Measurements from ENCODE around the gene PPP1R3C. TPM values are rescaled to one million over a fixed set of nuclear protein-coding genes. Genes with fewer than 3 reads are reported as not detected.

Gene PPP1R3C
- polyA plus RNA-seq, 1 donor, result 39.6 TPM

DNA sequence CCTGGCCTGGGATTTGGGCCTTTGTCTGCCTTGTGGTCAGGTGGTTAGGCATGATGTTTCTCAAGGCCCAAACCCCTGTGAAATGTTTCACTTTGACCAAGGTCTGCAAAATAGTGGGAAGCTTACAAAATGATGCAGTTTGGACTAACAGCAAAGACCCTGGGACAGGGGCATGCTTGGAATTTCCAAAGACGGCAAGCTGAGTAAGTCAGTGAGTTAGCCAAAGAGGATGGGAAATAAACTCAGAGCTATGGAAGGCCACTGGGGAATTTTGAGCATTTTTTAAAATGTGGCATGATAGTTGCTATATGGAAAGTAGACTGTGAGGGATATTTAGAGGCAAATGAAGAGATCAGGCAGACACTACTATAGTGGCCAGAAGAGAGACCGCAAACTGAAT lies 31.6 kb upstream of the PPP1R3C start:
- 83% methylated on average over 1 of the region's 2 CpGs for WGBS (ENCODE audit: insufficient coverage, low lambda C conversion rate)
- no peaks in the 10 kb centered on the region for H3K36me3 ChIP-seq (ENCODE audit: control insufficient read depth, insufficient read depth, low read length)

DNA sequence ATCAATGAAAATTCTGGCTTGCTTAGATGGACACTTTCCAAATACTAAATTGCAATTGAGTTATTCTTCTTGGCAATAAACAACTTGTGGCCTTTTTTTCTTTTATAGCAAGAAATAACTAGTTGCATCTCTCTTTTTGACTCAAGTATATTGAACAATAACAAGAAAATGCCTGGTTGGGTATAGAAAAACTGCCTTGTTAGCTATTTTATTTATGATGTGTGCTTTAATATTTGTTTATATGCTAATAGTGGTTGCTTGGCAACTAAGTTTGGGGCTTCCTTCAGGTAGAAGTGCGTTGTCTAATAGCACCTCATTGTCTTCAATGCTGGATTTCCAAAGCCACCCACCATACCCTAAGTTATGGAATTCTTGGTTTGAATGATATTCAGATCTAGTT lies 30.1 kb upstream of the PPP1R3C start:
- WGBS (ENCODE audit: insufficient coverage, low lambda C conversion rate), result no CpG with 5 or more reads among the region's 1 CpG
- Histone ChIP-seq H3K4me3 (ENCODE audit: low read length) (no peak overlapping the region), H3K9me3 (ENCODE audit: control insufficient read depth, low read depth, low read length) (no peaks in the 10 kb centered on the region), H3K36me3 (ENCODE audit: control insufficient read depth, insufficient read depth, low read length) (no peaks in the 10 kb centered on the region), H3K4me1 (ENCODE audit: control insufficient read depth, insufficient read depth, low read length) (no peaks in the 10 kb centered on the region), H3K27ac (ENCODE audit: low read length) (no peak overlapping the region), H3K27me3 (ENCODE audit: control insufficient read depth, insufficient read depth, low read length) (peaks cover 3% of the 10 kb centered on the region)
- no peak for DNase-seq

More for the DNA sequence above, 31.6 kb upstream of the PPP1R3C start:
- H3K4me3 ChIP-seq (ENCODE audit: low read length), result no peak overlapping the region
- no peak for DNase-seq
- H3K27ac ChIP-seq (ENCODE audit: low read length), result no peak overlapping the region
- peaks cover 3% of the 10 kb centered on the region for H3K27me3 ChIP-seq (ENCODE audit: control insufficient read depth, insufficient read depth, low read length)
- no peaks in the 10 kb centered on the region for H3K9me3 ChIP-seq (ENCODE audit: control insufficient read depth, low read depth, low read length)
- no peaks in the 10 kb centered on the region for H3K4me1 ChIP-seq (ENCODE audit: control insufficient read depth, insufficient read depth, low read length)

DNA sequence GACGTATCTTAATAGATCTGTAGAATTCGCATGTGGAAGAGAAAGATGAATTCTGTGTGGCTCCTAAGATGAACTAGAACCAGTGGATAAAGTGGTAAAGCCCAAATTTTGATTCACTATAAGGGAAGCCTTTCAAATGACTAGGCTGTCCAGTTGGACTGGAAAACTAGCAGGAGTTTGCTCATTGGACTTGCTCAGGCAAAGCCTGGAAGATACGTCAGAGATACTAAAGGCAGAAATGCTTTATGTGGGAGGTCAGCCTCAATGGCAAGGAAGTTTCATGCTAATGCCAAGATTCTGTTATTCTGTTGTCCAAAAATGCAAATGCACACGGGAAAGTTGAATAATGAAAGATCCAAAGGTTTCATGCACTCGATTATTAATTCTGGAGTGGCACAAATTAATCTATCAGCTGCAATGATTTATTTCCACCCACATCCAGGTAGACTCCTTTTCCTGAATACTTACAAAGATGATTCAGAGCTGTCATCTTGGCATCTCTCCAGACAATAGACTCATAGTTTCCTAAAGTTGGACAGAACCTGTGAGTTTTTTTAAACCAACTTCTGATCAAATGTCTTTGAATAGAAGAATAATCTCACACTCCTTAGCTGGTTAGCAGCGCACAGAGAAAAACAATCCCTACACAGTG lies 20.5 kb upstream of the PPP1R3C start:
- no peak for DNase-seq
- no peaks in the 10 kb centered on the region for H3K36me3 ChIP-seq (ENCODE audit: control insufficient read depth, insufficient read depth, low read length)
- no peak overlapping the region for H3K27ac ChIP-seq (ENCODE audit: low read length)
- H3K27me3 ChIP-seq (ENCODE audit: control insufficient read depth, insufficient read depth, low read length), result no peaks in the 10 kb centered on the region
- no peak overlapping the region for H3K4me3 ChIP-seq (ENCODE audit: low read length)
- no peaks in the 10 kb centered on the region for H3K4me1 ChIP-seq (ENCODE audit: control insufficient read depth, insufficient read depth, low read length)
- no peaks in the 10 kb centered on the region for H3K9me3 ChIP-seq (ENCODE audit: control insufficient read depth, low read depth, low read length)
- WGBS (ENCODE audit: insufficient coverage, low lambda C conversion rate), result 100% methylated on average over 2 of the region's 6 CpGs

DNA sequence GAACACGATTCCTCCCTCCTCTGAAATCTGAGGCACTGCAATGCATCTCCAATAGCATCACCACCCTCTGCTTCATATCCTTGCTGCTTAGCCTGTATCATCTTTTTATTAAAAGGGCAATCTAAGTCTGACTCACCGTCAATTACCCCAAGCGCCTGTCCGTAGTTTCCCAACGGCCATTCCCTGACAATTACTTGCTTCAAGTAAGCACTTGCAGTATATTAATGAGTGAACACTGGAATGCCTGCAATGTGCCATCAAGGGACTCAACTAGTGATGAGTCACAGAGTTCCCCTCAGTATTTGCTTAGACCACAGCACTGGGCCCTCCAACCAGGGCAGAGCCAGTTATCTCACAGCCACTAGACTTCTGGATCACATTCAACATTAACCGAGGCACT lies 19.5 kb upstream of the PPP1R3C start:
- no peaks in the 10 kb centered on the region for H3K27me3 ChIP-seq (ENCODE audit: control insufficient read depth, insufficient read depth, low read length)
- no CpG with 5 or more reads among the region's 6 CpGs for WGBS (ENCODE audit: insufficient coverage, low lambda C conversion rate)
- no peak overlapping the region for H3K4me3 ChIP-seq (ENCODE audit: low read length)
- H3K4me1 ChIP-seq (ENCODE audit: control insufficient read depth, insufficient read depth, low read length), result no peaks in the 10 kb centered on the region
- H3K36me3 ChIP-seq (ENCODE audit: control insufficient read depth, insufficient read depth, low read length), result no peaks in the 10 kb centered on the region
- H3K27ac ChIP-seq (ENCODE audit: low read length), result no peak overlapping the region
- DNase-seq, result no peak
- H3K9me3 ChIP-seq (ENCODE audit: control insufficient read depth, low read depth, low read length), result no peaks in the 10 kb centered on the region

DNA sequence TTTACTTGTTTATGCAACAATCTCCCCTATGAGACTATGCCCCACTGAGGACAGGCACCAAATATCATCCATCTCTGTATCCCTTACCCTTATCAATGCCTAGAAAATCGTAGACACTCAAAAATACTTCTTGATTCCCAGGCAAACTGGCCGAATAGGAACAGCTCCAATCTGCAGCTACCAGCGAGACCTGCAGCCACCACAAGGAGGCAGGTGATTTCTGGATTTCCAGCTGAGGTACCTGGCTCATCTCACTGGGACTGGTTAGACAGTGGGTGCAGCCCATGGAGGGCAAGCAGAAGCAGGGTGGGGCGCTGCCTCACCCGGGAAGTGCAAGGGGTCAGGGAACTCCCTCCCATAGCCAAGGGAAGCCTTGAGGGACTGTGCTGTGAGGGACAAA lies 10.8 kb upstream of the PPP1R3C start:
- no peaks in the 10 kb centered on the region for H3K27me3 ChIP-seq (ENCODE audit: control insufficient read depth, insufficient read depth, low read length)
- H3K4me1 ChIP-seq (ENCODE audit: control insufficient read depth, insufficient read depth, low read length), result no peaks in the 10 kb centered on the region
- DNase-seq, result no peak
- H3K9me3 ChIP-seq (ENCODE audit: control insufficient read depth, low read depth, low read length), result no peaks in the 10 kb centered on the region
- no peaks in the 10 kb centered on the region for H3K36me3 ChIP-seq (ENCODE audit: control insufficient read depth, insufficient read depth, low read length)
- no peak overlapping the region for H3K27ac ChIP-seq (ENCODE audit: low read length)
- H3K4me3 ChIP-seq (ENCODE audit: low read length), result no peak overlapping the region
- WGBS (ENCODE audit: insufficient coverage, low lambda C conversion rate), result no CpG with 5 or more reads among the region's 5 CpGs

DNA sequence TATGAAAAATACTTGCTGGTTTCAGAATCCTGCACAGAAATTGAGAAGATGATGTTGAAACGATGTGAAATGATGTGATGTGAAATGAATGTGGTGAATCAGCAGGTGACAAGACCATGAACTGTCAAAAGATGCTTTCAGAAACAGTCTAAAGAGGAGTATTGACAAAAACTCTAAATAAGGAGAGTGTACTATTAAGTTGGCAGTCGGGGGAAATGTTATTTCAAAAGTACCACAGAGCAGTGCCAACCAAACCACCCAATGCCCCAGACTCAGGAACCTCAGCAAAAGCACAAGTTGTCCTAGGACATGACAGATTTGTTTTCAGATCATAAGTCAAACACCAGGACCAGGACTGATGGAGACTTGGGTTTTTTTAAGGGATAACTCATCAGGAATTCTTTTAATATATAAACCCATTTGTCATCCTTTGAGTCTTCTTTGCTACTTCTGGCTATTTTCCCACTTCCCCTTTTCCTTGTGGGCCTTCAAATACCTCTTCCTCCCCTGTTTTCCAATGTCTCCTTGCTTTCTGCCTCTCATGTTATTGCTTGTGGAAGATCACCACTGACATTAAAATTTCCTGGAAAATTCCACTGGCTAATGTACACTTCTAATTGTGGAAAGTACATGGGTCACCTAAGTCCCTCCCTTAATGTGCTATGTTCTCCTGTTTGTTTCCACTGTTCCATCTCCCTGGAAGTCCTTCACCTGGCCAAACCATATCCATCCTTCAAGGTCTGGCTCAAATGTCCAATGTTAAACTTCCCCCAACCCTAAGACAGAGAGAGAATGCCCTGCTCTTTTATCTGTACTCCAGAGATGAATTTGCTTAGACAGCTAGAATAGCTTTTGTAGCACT lies 10.2 kb upstream of the PPP1R3C start:
- H3K27me3 ChIP-seq (ENCODE audit: control insufficient read depth, insufficient read depth, low read length), result no peaks in the 10 kb centered on the region
- no peaks in the 10 kb centered on the region for H3K36me3 ChIP-seq (ENCODE audit: control insufficient read depth, insufficient read depth, low read length)
- no peaks in the 10 kb centered on the region for H3K4me1 ChIP-seq (ENCODE audit: control insufficient read depth, insufficient read depth, low read length)
- no peak for DNase-seq
- H3K4me3 ChIP-seq (ENCODE audit: low read length), result no peak overlapping the region
- WGBS (ENCODE audit: insufficient coverage, low lambda C conversion rate), result 92% methylated on average over 1 of the region's 2 CpGs
- no peak overlapping the region for H3K27ac ChIP-seq (ENCODE audit: low read length)
- H3K9me3 ChIP-seq (ENCODE audit: control insufficient read depth, low read depth, low read length), result no peaks in the 10 kb centered on the region

DNA sequence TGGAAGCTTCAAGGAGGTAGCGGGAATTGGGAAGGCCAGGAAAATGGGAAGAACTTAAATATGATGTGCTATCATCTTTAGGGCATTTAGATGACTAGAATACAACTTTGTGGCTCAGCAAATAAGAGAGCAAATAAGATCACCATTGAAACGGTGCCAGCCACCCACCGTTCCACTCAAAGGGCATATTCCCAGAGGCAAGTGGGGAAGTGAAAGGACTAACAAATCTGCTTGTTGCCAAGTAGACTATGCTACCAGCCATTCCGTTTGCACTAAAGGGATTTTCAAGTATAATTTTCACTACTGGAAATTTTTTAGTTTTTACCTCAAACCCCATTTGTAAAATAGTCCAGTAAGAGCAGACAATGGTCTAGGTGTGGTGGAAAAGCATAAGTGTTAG lies 4.0 kb upstream of the PPP1R3C start:
- no peaks in the 10 kb centered on the region for H3K27me3 ChIP-seq (ENCODE audit: control insufficient read depth, insufficient read depth, low read length)
- H3K27ac ChIP-seq (ENCODE audit: low read length), result no peak overlapping the region
- no peak for DNase-seq
- no peaks in the 10 kb centered on the region for H3K36me3 ChIP-seq (ENCODE audit: control insufficient read depth, insufficient read depth, low read length)
- peaks cover 4% of the 10 kb centered on the region for H3K4me1 ChIP-seq (ENCODE audit: control insufficient read depth, insufficient read depth, low read length)
- H3K4me3 ChIP-seq (ENCODE audit: low read length), result no peak overlapping the region
- WGBS (ENCODE audit: insufficient coverage, low lambda C conversion rate), result 100% methylated on average over 1 of the region's 4 CpGs
- H3K9me3 ChIP-seq (ENCODE audit: control insufficient read depth, low read depth, low read length), result no peaks in the 10 kb centered on the region

DNA sequence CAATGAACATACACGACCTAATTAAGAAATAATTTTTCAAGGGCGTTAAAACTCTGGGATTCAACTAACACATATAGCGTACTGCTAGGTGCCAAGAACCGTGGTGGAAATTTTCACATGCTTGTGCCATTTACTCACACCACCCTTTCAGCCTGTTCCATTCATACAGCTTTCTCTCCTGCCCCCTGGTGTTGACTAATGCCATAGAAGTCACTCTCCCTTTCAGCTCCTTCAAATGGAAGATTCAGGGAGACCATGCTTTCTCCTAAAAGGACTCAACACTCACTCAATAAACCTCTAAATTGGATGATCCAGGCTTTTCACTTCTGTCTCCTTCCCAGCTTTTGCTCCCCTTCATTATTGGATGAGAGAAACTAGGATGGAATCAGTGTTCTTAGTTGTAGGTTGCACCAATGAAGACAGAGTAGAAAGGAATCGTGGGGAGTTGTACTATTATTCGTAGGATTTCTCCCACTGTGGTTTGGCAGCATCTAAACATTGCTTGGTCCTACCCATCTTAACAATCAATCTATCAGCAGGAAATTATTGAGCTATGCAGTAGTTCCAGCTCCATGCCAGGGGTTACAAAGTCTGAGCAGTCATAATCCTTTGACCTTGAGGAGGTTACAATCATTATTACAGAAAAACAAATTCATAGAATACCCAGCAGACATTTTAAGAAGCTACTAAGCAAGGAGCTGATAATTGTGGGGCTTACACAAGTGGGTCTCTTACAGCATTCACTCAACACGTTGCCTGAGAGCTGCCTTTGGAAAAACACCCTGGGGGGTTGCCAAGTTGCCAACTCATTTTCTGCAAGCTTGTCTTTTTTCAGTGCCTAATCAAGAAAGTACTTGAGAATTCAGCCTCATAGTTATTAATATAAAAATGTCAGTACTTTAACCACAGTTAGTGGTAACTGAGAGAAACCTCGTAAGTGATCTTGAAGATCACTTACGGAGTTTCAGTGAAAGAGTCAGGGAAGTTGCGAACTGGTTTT lies 2.8 kb upstream of the PPP1R3C start:
- Histone ChIP-seq H3K9me3 (ENCODE audit: control insufficient read depth, low read depth, low read length) (no peaks in the 10 kb centered on the region), H3K27ac (ENCODE audit: low read length) (no peak overlapping the region), H3K4me3 (ENCODE audit: low read length) (no peak overlapping the region), H3K36me3 (ENCODE audit: control insufficient read depth, insufficient read depth, low read length) (peaks cover 5% of the 10 kb centered on the region), H3K27me3 (ENCODE audit: control insufficient read depth, insufficient read depth, low read length) (no peaks in the 10 kb centered on the region), H3K4me1 (ENCODE audit: control insufficient read depth, insufficient read depth, low read length) (peaks cover 4% of the 10 kb centered on the region)
- WGBS (ENCODE audit: insufficient coverage, low lambda C conversion rate), result 75% methylated on average over 4 of the region's 10 CpGs
- DNase-seq, result peak; percentile 66 to 71

DNA sequence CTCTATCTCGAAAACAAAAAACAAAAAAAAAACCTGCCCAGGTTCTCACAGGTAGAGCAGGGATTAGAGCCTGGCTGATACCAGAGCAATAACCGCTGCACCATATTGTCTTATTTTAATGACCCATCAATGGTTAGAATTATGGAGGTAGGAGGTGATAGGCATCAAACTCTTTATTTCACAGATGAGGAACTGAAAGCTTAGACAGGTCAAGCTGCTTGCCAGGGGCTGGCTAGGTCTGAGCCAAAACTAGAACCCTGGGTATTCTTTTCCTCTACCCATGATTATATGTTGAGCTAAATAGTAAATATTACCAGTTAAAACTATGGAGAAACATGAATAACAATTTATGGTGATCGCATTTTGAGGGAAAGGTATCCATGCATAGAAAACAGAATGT lies 2.0 kb upstream of the PPP1R3C start:
- no peaks in the 10 kb centered on the region for H3K9me3 ChIP-seq (ENCODE audit: control insufficient read depth, low read depth, low read length)
- no peak overlapping the region for H3K4me3 ChIP-seq (ENCODE audit: low read length)
- peaks cover 13% of the 10 kb centered on the region for H3K36me3 ChIP-seq (ENCODE audit: control insufficient read depth, insufficient read depth, low read length)
- H3K27ac ChIP-seq (ENCODE audit: low read length), result no peak overlapping the region
- no peaks in the 10 kb centered on the region for H3K27me3 ChIP-seq (ENCODE audit: control insufficient read depth, insufficient read depth, low read length)
- DNase-seq, result no peak
- WGBS (ENCODE audit: insufficient coverage, low lambda C conversion rate), result no CpG with 5 or more reads among the region's 3 CpGs
- peaks cover 4% of the 10 kb centered on the region for H3K4me1 ChIP-seq (ENCODE audit: control insufficient read depth, insufficient read depth, low read length)

DNA sequence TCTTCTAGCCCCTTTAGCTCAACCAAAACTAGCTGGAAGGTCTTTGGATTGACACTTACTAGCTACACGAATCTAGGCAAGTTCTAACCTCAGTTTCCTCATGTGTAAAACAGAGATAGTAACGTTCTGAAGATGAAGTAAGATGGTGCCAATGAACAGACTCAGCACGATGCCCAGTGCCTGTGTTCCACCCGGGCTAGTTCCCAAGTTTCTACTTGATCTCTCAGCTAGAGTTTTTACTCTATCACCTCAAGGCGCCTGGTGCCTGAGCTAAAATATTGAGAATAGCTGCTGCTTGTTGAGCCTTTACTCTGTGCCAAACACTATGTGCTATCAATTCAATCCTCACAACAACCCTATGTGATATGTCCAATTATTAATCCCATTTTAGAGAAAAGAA lies 1.4 kb upstream of the PPP1R3C start:
- H3K27me3 ChIP-seq (ENCODE audit: control insufficient read depth, insufficient read depth, low read length), result no peaks in the 10 kb centered on the region
- H3K9me3 ChIP-seq (ENCODE audit: control insufficient read depth, low read depth, low read length), result no peaks in the 10 kb centered on the region
- no peak for DNase-seq
- no peak overlapping the region for H3K4me3 ChIP-seq (ENCODE audit: low read length)
- H3K27ac ChIP-seq (ENCODE audit: low read length), result no peak overlapping the region
- WGBS (ENCODE audit: insufficient coverage, low lambda C conversion rate), result no CpG with 5 or more reads among the region's 5 CpGs
- H3K36me3 ChIP-seq (ENCODE audit: control insufficient read depth, insufficient read depth, low read length), result peaks cover 19% of the 10 kb centered on the region
- peaks cover 6% of the 10 kb centered on the region for H3K4me1 ChIP-seq (ENCODE audit: control insufficient read depth, insufficient read depth, low read length)
